Breast epithelium (tissue), 3 donors: ENCODE measurements around the gene C6orf47.

Experiments used
- POLR2A ChIP-seq: fragments of 450-650 bp; IDR thresholded peaks from one replicate; pipeline ENCODE4 v1.6.1; 2016; ENCODE audit warnings: antibody characterized with exemption, mild to moderate bottlenecking, moderate library complexity
- TF ChIP-seq, protein P1 (sequence below), 3 donors: fragments of 450-650 bp; IDR thresholded peaks; one replicate each; pipeline ENCODE4 v1.5.1; 2016 to 2017; ENCODE audit warnings: antibody characterized with exemption in 3 of 3, mild to moderate bottlenecking in 3 of 3, moderate library complexity in 3 of 3

GRCh38 chr6:31686483-31686882 lies 25.9 kb upstream of the C6orf47 start:
- TF ChIP-seq POLR2A = no peak
- TF ChIP-seq, protein P1, sequence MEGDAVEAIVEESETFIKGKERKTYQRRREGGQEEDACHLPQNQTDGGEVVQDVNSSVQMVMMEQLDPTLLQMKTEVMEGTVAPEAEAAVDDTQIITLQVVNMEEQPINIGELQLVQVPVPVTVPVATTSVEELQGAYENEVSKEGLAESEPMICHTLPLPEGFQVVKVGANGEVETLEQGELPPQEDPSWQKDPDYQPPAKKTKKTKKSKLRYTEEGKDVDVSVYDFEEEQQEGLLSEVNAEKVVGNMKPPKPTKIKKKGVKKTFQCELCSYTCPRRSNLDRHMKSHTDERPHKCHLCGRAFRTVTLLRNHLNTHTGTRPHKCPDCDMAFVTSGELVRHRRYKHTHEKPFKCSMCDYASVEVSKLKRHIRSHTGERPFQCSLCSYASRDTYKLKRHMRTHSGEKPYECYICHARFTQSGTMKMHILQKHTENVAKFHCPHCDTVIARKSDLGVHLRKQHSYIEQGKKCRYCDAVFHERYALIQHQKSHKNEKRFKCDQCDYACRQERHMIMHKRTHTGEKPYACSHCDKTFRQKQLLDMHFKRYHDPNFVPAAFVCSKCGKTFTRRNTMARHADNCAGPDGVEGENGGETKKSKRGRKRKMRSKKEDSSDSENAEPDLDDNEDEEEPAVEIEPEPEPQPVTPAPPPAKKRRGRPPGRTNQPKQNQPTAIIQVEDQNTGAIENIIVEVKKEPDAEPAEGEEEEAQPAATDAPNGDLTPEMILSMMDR (IDR thresholded peaks at IDR 0.05) = no peak
